Measurements from ENCODE around the gene IMPDH1.

Gene IMPDH1

DNA sequence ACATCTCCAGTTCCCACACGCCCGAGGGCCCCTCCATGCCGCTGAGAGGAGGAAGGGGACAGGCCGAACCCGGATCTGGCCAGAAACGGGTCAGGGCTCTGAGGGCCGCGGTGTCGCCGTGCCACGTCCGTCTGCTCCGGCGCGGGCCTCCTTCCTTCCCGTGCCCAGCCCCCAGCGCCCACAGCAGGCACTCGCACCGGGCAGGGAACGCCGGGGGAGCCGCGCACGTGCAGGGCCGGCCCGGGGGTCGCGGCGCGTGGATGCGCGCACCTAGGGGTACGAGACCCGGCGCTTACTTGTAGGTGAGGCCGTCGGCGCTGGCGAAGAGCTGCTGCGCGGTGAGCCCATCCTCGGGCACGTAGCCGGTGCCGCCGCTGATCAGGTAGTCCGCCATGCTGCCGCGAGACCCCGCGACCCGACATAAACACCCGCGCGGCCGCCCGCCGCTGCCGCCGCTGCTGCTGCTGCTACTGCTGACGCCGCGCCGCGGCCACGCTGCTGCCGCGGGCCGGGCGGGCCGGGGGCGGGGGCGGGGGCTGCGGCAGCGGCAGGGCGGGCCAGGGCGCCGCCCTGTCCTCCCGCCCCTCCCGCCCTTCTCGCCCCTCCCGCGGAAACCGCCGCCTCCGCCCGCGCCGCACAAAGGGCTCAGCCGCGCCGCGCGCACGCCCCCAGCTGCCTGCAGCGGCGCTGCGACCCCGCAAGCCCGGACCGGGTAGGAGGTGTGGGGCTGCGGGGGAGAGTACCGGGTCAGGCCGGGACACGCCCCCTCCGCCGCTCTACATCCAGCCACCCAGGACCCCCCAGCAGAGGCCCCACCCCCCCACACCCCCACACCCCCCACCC, 4.1 kb downstream of the IMPDH1 start:
- DNase-seq (ENCODE audit: low read depth in 2 of 2) = peak; percentile 34 to 40

DNA sequence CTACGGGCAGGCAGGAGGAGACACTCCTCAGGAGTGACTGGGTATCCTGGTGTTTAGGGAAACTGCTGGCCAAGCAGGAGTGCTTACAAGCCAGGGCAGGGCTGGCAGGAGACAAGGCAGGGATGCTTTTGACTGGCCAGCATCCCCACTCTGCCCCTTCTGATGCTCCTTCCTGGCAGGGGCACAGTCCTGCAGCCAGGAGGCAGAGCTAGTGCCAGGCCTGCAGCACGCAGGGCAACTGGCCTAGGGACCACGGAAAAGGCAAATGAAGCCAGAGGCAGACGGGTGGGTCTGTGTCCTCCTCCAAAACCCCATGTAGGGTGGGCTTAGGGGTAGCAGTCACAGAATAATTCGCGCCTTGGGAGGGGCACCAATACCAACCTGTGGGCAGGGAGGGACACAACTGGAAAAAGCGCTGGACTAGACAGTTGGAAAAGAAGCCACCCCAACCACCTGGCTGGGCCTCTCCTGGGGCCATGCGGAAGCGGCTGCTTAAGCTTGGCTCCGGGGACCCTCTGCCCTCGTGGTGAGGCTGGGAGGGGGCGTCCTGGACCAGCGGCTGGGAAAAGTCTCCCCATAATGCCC, 4.8 kb downstream of the IMPDH1 start:
- no peak for DNase-seq (ENCODE audit: low read depth in 2 of 2)

DNA sequence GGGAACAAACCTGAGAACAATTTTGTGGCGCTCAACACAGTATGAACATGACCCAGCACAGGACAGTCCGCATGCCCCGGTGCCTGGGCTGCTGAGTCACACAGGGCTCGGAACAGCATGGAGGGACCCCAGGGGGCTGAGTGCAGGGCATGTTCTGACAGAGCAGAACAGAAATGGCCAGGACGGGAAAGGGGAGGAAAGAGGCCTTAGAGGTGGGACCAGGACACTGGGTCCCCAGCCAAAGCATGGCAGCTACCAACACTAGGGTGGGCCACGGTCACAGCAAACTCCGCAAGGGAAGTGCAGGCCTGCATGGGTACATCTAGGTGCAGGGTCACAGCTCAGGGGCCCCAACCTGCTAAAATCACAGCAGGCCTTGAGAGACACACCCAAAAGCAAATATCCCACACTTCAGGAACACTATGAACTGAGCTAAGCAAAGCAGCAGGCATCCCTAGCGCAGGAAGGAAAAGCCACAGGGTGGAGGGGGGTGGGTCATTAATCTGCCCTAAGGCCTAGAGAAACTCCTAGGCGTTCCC, 5.6 kb downstream of the IMPDH1 start:
- DNase-seq (ENCODE audit: low read depth in 2 of 2) = no peak

DNA sequence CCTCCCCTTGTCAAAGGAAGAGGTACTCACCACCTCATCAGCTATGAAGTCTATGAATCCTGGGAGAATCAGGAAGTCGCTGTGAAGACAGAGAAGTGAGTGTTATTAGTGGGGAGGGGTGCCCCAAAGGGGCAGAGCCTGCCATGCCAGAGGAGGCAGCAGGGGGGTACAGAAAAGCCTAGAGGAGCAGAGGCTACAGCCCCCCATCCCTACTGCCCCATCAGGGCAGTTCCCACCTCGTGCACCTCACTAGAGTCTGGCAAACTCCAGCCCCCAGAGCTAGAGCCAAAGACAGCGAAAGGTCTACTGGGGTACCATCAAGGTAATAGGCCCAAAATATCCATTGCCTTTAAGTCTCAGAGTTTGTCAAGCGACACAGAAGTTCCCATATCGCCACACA, 6.1 kb downstream of the IMPDH1 start:
- DNase-seq (ENCODE audit: low read depth in 2 of 2) = no peak

DNA sequence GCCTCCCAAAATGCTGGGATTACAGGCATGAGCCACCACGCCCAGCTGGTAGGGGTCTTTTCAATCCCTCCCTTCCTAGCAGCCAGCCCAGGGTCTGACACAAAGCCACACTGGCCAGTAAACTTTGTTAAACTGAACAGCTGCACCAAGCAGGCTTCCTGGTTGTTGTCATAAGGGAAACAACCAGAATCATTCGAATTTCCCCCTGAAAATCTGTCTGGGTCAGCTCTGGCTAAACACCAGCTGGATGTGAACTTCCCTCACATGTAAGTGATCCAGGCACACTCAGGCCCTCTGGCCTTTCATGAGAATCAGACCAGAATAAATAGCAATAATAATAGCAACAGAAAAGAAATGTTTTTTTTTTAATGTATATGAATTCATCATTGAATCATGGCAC, 7.4 kb downstream of the IMPDH1 start:
- DNase-seq (ENCODE audit: low read depth in 2 of 2) = no peak

DNA sequence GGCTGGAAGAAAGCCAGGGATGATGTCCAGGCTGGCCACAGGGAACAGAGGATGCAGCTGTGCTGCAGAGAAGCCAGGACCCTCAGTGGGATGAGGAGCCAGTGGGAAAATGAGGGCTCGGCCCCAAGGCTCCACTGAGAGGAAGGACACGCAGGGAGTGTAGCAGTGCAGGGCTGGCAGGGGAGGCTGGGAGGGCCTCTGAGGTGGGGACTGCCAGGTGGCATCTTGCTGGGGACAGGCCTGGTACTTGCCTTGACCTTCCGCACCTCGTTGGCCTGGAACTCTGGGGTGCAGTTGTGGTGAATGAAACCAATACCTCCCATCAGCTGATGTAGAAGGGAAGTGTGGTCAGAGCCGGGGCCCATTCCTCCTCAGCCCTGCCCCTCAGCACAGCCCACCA, 9.2 kb downstream of the IMPDH1 start:
- DNase-seq (ENCODE audit: low read depth in 2 of 2) = no peak

DNA sequence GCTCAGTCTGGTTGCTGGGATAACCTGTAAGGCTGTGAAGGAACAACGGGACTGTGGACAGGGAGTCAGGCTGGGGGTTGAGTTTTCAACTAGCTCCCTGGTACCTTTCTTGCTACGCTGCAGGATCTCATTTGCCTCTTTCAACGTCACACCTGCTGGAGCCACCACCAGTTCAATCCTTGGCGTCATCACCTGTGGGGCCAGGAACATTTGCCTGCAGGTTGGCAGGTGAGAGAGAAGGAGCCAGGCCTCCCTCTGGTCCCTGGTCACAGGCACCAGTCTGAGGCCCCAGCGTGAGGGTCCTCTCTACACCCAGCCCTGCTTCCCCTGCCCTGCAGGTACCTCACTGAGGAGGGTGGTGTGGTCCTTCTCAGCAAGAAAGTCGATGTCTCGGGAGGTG, 9.8 kb downstream of the IMPDH1 start:
- DNase-seq (ENCODE audit: low read depth in 2 of 2) = no peak

DNA sequence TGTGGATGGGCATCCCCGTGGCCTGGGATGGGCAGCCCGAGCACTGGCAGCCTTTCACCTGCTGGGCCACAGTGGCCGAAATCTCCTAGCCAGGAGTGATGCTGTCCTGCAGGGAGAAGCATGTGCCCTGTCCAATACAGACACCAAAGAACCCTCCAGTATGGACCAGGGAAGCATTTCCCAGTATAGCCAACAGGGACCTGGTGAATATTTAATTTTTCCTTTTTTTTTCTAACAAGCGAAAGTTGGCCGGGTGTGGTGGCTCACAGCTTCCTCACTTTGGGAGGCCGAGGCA, 11.0 kb downstream of the IMPDH1 start:
- no peak for DNase-seq (ENCODE audit: low read depth in 2 of 2)

DNA sequence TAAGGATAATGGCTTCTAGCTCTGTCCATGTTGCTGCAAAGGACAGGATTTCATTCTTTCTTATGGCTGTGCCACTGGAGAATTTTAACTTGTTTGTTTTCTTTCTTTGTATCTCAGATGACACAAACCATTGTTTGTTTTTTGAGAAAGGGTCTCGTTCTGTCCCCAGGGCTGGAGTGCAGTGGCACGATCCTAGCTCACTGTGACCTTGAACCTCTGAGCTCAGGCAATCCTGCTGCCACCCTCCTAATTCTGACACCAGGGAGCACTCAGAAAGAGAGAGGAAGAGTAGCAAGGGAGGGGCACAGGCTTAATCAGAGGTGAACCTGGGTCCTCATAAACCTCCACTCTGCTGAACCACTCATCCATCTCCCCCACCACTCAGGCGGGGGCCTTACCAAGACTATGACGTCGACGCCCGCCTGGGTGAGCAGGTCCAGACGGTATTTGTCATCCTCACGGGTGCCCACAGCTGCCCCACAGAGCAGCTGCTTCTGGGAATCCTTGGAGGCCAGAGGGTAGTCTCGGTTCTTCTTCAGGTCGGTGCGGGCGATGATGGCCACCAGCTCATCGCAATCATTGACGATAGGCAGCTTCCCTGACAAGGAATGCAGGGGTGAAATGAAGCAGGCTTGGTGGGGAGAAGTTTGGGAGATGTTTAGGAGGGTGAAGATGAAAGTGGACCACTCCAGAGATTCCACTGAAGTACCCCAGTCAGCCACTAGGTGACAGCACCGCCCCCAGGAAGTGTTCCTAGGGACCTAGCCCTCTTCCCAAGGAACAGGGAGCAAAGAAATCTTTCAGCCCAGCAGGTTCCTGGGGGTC, 11.6 kb downstream of the IMPDH1 start:
- peak in 1 of 2 donors; percentile 31 for DNase-seq (ENCODE audit: low read depth in 2 of 2)

DNA sequence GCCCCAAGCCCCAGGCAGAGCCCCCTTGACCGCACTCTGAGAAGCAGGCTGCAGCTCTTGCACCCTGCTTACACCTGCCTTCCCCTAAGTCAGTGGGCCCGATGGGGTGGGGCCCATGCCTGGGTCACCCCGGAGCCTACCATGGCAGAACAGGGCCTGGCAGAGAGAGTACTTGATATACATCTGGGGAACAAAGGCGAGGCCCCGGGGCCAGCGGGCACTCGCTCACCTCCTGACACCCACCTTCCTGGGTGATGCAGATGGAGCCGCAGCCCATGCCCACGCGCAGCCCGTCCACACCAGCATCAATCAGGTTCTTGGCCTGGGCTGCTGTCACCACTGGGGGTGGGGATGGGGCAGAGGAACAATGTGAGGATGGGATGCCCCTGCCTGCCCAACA, 13.4 kb downstream of the IMPDH1 start:
- no peak for DNase-seq (ENCODE audit: low read depth in 2 of 2)

DNA sequence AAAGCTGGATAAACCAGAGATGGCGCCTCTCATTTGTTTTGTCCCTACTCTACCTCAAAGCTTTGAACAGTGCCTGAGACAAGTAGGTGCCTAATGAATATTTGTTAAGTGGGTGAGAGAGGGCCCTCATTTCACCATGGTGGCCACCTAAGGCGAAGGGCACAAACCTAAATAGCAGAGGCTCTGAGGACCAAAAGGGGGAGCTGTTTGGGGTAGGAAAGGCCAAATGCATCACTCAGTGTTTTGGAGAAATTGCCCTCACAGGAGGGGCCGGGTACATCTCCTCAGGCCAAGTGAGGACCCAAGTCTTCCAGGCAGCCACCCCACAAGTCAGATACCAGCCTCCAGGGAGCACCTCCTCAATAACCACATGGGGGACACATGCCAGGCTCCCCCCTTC, 14.0 kb downstream of the IMPDH1 start:
- DNase-seq (ENCODE audit: low read depth in 2 of 2) = no peak

DNA sequence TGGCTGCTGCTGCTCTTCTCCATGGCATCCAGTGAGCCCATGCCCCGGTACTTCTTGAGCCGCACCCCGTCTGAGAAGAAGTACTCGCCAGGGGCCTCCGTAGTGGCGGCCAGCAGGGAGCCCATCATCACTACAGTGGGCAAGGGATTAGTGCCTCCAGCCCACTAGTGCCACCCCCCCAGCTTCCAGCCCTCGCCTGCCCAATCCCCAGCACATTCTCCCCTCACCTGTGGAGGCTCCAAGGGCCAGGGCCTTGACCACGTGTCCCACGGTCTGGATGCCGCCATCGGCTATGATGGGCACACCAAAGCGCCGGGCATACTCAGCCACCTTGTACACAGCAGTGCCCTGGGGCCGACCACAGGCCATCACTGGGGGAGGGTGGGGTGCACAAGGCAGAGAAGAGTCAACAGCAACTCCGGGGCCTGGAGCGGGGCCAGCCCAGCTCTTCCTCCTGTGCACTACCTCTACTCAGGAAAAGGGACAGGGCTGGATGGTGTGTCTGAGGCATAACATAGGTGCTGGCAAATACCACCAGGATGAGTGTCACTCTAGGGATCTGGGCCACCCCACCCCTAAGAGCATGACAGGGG, 14.8 kb downstream of the IMPDH1 start:
- DNase-seq (ENCODE audit: low read depth in 2 of 2) = no peak

DNA sequence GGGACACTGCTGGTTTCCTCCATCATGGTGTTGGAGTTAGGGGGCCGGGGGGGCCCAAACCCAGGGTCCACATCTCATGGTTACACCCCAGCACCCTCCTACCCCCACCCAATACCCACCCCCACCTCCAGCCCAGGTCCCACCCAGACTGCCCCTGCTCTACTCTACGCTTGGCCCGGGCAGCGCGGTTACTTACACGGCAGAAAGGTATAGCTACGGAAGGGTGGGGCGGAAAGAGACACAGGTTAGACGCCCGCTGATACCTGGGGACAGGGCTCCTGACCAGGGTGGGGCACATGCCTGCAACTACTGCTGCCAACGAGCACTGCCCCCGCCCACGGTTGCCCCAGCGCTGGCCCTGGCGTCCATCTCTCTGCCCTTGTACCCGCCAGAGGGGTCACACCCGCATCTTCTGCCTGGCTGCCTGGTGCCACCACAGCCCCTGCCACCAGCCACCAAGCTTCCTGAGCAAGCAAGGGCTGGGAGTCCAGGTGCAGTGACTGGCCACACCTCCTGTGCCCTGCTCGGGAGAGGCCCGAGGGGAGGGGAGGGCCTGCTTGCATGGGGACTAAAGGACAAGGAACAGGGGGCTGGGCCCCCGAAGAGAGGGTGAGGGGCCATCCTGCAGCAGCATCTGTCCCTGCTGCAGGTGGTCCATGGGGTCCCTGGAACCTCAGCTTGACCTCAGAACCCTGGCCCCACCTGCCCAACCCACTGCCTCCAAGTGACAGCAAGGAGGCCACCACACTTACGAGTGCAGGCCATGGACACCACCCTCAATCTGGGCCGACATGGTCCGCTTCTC, 16.1 kb downstream of the IMPDH1 start:
- no peak for DNase-seq (ENCODE audit: low read depth in 2 of 2)

DNA sequence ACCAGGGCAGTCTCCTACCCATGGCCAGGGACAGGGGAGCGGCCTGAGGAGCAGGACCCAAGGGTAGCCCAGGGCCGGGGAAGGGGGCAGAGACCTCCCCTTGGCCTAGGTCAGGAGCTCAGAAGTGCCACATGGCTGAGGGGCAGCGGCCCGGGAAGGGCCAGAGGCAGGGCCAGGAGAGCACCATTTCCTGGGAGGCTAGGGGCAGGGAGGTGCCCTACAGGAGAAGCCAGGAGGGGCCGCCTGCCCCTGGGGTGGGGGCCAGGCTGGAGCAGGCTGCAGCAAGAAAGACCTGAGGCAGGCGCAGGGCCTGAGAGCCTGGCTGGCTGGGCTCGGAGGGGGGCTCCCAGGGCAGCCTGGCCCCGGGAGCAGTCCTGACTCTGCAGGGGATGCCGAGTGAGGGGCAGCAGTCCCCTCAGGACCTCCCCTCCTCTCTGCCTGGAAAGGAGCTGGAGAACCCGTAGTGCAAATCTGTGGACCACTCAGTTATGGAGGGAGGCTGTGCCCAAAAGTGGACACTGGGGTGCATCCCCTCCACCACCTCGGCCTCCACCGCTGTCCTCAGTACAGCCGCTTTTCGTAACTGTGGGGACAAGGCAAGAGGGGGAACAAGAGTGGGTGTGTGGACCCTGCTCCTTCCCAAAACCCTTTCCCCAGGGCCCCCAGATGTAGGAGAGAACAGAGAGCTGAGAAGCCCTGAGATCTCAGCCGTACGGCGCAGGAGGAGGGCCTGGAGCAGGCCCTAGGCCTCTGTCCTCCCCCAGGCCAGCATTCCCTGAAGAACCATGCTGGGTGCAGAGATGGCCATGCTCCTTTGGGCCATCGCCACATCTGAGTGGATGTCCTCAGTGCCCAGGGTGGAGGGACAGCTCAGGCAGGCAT, 17.1 kb downstream of the IMPDH1 start:
- DNase-seq (ENCODE audit: low read depth in 2 of 2) = no peak

DNA sequence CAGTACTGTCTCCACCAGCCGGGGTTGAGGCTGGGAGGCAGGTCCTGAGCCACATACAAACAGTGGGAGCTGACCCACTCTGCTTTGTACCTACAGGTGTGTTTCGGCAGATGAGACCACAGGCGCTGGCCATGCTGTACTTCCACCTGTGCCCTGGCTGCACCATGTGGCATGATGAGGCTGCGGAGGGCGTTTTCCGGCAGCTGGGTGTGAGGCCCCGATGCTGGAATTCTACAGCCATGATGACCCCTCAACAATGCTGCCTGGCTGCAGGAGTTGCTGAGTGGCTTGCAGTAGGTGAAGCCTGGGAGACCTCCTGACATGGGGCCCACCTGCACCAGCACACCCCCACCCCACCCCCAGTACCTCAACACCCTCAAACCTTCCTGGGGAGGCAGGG, 18.0 kb downstream of the IMPDH1 start:
- no peak for DNase-seq (ENCODE audit: low read depth in 2 of 2)

DNA sequence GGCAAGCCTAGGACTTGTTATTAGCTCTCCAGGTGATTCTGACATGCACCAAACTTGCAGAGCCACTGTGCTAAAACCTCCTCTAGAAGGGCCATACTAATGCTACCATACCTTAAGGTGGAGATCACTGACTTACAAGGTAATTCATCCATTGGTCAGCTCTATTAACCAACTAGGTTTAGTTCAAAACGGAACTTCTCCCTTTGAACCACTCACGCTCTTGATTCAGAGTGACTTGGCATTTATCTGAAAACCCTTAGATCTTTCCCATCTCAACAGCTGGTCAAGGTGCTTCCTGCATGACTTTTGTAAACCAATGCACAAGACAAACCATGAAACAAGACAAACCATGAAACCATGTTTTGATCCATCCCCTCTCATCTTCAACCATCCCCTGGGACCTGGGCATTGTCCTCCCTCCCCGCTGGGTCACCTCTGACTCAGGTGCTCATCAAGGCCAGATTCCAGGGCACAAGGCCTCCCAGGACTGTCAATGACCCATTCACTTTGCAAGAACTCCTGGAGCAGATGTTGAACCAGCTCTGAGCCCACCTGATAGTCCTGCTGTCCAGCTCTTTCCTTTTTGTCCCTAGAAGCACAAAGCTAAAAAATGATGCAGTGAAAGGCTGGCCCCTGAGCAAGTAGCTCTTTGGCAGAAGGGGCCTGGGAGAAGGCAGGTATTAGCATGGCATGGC, 18.8 kb downstream of the IMPDH1 start:
- DNase-seq (ENCODE audit: low read depth in 2 of 2) = no peak

DNA sequence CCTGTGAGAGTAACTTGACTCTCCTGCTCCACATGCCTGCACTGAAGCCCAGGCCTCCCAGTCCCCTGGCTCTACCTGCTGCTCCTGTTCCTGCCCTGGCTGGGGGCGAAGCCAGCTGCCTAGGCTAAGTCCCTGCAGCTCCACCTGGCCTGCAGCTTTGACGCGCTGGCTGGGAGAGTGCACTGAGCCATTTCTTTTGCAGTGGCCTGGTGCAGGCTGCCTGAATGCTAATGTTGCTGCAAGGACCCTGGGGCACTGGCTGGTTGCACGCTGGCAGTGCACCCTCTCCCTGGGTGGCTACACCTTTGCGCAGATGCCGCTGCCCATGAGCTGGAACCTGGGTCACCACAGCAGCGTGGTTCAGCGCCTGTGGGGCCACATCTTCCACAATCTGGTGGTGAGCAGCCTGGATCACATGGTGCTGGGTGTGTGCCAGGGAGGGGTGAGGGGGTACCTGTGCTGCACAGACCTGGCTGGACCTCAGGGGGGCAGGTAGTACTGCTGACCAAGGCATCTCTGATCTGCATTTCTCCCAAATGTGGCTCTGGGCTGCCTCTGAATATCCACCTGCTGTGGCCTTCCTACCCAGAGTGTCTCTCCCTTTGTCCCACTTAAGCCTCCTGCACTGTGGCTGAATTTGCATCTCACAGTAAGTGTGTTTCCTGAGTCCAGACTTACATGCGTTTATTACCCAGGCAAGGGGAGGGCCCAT, 20.0 kb downstream of the IMPDH1 start:
- DNase-seq (ENCODE audit: low read depth in 2 of 2) = no peak

DNA sequence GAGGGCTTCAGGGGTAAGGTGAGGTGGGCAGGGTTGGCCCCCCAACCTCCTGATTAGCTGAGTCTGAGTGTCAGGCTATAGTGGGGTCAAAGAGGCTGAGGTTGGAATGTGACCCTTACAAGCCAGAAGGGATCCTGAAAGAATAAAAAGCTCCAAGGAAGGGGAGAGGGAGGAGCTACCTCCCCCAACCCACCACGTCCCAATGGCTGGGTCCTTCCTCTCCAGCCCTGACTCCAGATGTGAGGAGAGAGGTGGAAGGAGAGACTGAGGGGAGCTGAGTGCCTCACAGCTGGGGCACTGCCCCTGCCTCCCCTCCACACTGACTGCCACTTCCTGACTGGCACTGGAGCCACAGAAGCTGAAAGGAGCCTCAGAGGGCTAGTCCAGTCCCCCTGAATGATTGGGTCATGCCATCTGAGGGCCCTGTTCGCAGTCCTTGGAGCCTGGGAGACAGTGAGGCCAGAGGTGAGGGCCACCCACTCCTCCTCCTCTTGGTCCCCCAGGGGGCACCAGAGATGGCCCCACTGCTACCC, 20.6 kb downstream of the IMPDH1 start:
- no peak for DNase-seq (ENCODE audit: low read depth in 2 of 2)

DNA sequence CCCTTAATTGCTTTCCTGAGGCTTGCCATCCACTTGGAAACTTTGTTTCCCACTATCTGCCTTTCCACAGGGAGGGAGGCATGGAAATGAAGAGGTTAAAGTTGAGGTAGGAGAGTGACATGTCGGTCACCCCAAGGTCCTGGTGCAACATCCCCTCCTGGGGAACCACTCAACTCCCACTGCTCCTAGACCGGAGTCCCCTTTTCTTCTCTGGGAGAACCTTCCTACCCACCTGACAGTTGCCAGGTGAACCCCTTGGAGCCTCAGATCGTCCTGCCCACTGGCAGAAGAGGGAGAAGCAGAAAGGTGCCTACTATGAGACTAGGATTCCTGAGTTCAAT, 21.7 kb downstream of the IMPDH1 start:
- no peak for DNase-seq (ENCODE audit: low read depth in 2 of 2)
